ENCODE results near the gene SEC14L2.

Gene SEC14L2

DNA sequence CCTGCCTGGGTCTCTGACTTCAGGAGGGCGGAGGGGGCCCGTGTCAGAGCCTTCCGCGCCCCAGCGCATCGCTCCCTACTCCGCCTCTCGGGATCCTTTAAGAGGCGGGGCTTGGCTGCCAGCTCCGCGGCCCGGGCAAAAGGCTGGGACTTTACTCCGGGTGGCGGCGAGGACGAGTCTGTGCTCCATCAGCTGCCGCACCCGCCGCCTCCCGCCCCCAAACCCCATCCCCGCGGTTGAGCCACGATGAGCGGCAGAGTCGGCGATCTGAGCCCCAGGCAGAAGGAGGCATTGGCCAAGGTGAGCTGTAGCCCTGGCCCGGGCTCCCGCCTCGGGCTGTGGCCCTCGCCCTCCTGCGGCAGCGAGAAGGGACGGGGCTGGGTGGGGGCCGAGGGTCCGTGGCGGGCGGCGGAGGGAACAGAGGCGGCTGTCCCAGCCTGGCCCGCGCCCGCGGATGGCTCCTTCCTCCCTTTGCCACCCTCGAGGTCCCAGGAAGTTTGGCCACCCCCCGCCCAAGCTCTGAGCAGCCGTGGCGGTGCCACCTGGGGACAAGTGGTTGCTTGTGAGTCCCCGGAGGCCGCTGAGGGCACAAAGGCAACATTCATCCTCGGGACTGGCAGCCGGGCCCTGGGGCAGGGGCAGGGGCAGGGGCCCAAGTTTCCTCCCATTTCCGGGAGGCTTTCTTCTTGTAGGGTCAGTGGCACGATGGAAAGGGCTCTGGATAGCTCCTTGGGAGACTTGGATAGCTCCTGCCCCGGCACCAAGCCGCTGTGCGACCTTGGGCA is at the start of gene SEC14L2:
Gene SEC14L2 (plus strand): TSS at position 148 of the 785 bp plus-strand sequence. CDS start 99 bp downstream, at position 247.
- peak; percentile 85 for DNase-seq (ENCODE audit: low spot score)

DNA sequence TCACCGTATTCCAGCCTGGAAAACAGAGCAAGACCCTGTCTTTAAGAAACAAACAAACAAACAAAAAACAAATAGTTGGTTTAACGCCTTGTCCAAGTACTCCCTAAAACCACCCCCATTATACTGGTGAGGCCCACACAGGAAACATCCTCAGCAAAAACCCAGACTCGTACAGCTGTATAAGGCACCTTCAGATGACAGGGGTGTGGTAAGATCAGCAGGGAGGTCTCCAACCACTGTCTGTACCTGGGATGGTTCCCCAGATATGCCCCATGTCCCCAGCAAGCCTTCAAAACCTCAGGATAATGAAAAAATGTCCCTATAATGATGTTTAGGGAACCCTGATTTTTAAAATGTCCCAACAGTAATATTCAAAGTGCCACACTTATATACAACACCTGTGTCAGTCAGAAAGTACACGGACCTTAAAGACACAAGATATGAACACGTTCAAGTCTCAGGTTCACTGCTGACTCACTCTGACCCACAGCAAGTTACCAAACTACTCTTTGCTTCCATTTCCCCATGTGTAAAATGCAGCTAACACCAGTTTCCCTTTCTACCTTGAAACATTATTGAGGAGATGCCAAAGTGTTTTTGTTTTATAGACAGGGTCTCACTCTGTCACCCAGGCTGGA is 49.4 kb upstream of the SEC14L2 start:
- DNase-seq (ENCODE audit: low spot score) = no peak

DNA sequence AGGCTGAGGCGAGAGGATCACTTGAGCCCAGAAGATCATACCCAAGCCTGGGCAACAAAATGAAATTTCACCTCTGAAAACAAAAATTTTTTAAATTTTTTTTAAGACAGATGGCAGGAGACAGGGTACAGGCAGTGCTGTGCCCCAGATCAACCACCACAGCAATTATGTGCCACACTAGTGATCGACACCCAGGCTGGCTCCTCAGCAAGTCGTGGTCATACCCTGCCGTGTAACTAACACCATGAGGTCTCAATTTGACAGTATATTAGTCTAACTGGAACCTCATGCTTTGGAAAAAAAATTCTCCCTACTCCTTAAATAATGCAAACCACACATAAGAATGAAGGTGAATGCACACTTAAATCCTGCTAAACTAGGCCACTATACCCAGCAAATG is 48.4 kb upstream of the SEC14L2 start:
- no peak for DNase-seq (ENCODE audit: low spot score)

DNA sequence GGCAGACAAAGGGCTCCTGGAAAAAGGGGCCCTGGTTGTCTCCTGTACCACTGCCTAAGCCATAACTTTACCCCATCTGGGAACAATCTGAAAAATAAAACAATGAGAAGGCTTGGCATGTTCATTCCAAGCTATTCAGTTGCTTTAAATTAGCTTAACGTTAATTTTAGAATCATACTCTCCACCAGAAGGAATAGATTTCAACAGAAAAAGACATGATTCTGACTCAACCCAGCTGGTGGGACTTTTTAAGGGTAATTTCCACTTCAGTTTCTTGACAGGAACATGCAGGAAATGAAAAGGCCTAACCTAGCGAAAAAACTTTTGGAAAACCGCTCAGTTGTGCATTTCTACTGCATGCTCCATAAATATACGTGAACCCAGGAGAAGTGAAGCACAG is 48.0 kb upstream of the SEC14L2 start:
- no peak for DNase-seq (ENCODE audit: low spot score)

DNA sequence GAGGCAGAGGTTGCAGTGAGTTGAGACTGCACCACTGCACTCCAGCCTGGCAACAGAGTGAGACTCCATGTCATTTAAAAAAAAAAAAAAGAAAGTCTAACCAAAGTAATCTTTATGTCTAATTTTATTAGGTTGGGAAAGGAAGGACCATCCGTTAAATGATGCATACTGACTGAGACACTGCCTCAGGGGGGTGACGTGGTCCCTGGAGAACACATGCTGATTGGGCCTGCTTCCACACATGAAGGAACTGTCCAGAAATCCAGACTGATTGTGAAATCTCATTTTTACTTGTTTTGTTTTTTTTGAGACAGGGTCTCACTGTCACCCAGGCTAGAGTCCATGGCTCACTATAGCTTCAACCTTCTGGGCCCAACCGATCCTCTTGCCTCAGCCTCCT is 45.6 kb upstream of the SEC14L2 start:
- no peak for DNase-seq (ENCODE audit: low spot score)

DNA sequence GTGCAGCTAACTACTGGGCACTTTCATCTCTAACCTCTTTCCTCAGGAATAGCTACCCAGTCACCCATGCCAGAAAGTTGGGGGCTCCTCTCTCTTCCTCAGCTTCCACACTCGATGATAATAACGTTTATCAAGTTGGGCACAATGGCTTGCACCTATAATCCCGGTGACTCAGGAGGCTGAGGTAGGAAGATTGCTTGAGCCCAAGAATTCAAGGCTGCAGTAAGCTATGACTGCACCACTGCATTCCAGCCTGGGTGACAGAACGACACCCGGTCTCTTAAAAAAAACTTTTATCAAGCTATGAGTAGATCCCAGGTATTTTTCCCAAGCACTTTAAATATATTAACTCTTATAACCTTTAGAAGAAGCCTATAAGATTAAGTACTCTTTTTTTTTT is 42.2 kb upstream of the SEC14L2 start:
- DNase-seq (ENCODE audit: low spot score) = no peak

DNA sequence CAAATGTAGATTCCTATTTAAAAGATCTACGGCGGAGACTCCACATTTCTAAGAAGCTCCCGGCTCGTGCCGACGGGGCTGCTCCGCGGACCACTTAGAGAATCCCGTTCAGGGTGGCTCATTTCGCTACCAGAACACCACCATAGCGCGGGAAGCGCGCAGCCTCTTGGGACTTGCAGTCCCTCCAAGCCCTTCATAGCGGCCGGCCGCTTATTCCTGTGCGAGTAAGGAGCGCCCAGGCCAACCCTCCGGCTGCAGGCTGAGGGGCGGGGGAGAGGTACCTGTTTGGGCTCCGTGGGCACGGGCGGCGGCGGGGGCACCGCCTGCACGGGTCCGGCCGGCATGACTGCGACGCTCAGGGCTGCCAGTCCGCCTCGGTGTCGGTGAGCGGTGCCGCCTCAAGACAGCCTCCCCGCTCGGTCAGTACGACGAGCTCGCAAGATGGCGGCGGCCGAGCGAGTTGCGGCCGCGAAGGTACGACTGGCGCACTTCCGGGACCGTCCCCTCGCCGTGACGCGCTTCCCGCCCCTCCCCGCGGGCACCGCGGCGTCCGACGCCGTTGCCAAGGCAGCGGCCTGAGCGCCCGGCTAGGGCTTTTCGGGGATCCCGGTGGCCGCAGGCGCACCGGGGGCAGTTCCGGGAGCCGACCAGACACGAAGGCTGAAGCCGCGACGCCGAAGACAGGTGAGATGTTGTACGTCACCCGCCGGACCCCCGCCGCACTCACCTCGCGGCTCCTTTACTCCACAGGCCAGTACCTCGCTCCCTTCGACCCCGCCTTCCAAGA is 40.2 kb upstream of the SEC14L2 start, which contains the start of the genes CCDC157 and SF3A1:
Gene CCDC157 (plus strand): TSS at position 559 of the 787 bp plus-strand sequence. CDS start 8,994 bp downstream, outside the sequence.
Gene SF3A1 (minus strand): TSS at position 446 of the 787 bp plus-strand sequence. CDS start 102 bp downstream, at position 344.
- DNase-seq (ENCODE audit: low spot score) = peak; percentile 96

DNA sequence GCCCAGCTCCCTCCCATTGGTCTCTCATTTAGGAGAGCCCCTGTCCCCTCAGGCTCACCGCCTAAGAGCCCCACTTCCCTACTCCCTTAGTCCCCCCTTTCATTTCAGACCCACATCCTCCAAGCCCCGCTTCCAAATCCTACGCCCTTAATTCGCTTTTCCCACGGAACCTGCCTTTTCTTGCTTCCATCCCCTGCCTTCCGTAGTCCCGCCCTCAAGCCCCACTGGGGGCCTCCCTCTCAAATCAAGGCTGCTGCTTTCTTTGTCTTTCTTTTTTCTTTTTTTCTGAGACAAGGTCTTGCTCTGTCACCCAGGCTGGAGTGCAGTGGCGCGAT is 39.6 kb upstream of the SEC14L2 start:
- DNase-seq (ENCODE audit: low spot score) = no peak

DNA sequence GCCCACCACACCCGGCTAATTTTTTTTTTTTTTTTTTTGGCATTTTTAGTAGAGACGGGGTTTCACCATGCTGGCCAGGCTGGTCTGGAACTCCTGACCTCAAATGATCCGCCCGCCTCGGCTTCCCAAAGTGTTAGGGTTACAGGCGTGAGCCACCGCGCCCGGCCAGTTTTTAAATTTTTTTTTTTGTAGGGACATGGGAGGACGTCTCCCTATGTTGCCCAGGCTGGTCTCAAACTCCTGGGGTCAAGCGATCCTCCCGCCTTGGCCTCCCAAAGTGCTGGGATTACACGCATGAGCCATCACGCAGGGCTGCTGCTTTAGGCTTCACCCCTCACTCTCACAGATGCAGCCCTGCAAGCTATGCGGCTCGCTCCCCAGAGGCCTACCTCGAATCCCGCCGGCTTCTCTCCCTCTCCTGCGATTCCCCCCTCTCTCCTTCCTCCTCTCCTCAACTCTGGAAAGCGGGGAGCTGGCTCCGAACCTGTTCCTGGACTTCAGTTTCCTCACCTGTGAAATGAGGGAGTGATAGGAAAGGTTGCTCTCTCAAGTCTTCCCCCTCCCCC is 39.1 kb upstream of the SEC14L2 start:
- DNase-seq (ENCODE audit: low spot score) = no peak

DNA sequence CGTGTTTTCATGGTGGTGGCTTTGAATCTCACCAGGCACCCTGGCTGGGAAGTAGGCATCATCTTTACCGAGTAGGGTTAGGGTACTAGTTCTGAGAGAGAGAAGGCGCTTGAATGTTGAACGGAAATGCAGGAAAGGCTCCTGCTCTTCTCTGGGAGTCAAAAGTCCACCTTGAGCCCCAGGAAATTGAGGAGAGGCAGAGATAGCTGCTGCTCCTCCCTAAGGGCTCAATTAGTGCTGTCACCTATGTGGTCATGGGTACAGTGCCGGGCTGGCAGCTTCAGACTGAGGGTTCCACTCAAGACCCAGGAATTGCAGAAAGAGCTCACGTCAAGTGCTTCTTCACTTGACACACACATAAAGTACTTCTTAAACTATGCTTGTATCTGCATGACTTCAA is 38.3 kb upstream of the SEC14L2 start:
- no peak for DNase-seq (ENCODE audit: low spot score)

DNA sequence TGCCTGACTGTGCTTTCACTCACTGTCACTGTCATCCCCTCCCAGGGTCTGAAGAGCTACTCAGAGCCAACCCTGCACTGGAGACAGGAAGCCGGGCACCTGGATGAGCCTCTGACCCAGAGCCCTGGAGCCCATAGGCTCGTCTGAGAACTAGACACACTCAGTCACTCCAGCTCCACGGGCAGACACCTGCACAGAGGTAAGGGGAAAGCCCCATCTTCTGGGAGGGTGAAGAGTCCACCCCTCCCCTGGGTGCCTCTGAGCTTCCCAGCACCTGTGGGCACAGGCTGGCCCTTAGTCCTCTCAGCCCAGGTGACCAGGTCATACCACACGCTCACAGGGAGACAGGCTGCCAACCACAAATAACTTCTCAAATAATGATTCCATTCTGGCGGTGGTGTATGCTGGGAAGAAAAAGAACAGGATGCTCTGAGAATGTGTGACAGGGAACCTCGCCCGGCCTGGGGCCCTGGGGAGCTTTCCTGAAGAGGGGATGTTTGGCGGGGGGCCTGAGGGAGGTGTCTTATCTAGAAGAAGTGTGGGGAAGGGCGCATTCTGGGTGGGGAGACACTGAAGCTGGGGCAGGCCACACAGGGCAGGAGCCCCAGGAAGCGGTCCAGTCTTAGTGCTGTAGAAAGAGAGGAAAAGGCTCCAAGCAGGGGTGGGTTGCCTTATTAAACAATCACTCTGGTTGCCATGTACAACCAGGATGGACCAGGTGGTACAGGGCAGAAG is 34.7 kb upstream of the SEC14L2 start:
- no peak for DNase-seq (ENCODE audit: low spot score)

DNA sequence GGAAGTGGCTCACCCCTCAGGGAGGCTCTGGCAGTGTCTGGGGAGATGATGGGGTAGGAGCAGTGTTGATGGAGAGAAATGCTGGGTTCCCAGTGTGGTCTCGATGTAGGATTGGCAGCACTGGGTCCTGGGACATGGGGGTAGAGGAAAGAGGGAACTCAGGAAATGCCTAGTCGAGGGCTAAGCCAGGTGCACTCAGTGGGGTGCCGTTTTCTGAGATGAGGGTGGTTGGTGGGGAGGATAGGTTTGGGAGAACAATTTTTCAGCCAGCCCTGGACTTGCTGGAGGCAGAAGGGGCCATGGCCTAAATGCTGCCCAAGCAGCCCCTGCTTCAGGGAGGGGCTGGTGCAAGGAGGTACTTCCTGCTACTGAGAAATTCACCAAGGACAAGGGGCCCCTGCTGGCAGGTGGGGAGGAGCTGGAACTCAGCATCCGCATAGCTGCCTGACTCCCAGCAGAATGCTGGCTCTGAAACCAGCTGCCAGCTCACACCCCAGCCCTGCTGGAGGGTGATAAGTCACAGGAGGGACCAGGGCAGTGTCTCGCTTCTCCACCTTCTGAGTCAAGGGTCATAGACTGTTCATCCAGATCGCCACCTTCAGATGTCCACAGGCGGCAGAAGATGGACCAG is 34.1 kb upstream of the SEC14L2 start:
- DNase-seq (ENCODE audit: low spot score) = no peak

DNA sequence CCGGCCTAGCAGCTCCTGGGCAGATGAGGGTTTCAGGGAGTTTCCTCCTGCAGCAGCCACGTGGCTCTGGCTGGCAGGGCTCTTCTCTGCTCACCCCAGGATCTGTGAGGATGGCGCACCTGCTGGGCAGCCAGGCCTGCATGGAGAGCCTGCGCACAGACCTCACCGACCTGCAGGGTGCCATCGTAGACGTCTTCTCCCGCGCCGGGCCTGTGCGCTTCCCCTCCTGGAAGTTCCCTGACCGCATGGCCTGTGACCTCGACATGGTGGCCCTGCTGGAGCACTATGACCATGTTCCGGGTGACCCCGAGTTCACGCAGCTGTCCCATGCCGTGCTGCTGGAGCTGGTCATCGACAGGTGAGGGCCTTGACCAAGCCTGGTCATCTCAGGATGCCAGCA is 30.9 kb upstream of the SEC14L2 start:
- DNase-seq (ENCODE audit: low spot score) = no peak

DNA sequence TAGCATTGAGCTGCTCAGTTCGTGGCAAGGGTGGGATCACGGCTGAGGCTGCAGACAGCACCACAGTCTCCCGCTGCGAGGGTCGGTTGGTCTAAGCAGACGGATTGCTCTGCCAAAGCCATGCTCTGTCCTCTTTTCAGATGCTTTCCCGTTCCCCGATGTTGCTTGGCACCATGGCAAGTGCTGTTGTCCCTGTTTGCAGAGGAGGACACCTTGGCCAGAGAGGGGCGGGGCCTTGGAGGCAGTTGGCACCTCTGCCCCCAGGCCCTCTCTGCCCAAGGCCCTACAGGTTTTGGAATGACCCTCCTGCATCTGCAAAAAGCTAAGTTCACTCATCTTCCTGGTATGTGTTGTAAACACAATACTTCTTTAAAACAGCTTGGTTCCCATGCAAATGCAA is 28.4 kb upstream of the SEC14L2 start:
- DNase-seq (ENCODE audit: low spot score) = no peak

DNA sequence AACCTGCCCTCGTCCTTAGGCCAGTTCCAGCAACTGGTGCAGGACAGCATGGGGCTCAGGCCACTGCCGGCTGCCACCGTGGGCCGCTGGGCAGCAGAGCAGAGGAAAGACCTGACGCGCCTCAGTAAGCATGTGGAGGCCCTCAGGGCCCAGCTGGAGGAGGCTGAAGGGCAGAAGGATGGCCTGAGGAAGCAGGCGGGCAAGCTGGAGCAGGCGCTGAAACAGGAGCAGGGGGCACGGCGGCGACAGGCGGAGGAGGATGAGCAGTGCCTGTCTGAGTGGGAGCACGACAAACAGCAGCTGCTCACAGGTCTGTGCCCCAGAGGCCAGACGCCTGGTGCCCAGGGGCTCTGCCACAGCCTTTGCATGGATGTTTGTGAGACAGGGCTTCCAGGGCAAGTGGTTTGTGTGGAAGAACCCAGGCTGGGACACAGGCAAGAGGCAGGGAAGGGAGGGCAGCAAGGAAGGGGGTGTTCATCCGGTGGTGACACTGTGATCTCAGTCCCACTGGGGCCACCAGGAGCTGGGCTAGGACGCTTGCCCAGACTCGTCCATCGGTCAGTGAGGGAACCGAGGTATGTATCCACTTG is 26.1 kb upstream of the SEC14L2 start:
- DNase-seq (ENCODE audit: low spot score) = no peak

DNA sequence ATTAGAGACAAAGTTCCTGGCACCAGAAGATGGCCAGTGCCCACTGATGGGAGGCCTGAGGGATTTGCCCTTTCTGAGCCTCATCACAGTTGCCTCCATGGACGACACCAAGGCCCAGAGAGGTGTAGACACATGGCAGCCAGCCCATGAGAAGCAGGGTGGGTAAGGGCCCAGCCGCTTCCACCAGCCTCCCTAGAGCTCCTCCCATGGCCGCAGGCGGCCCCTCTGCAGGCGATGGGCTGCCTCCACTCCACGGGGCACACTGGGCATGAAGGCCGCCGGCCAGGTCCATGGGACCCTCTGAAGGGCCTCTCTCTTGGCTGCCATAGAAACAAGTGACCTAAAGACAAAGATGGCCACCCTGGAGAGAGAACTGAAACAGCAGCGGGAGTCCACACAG is 25.5 kb upstream of the SEC14L2 start:
- no peak for DNase-seq (ENCODE audit: low spot score)

DNA sequence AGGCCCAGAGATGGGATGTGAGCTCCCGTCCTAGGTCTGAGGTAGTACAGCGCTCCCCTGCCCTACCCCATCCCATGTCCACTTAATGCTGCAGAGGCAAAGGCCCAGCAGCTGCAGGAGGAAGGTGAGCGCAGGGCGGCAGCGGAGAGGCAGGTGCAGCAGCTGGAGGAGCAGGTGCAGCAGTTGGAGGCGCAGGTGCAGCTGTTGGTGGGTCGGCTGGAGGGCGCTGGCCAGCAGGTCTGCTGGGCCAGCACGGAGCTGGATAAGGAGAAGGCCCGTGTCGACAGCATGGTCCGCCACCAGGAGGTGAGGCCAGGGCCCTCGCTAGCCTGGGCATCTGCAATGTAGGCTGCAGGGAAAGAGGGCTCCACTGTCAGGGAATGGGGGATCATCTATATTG is 24.8 kb upstream of the SEC14L2 start:
- DNase-seq (ENCODE audit: low spot score) = no peak

DNA sequence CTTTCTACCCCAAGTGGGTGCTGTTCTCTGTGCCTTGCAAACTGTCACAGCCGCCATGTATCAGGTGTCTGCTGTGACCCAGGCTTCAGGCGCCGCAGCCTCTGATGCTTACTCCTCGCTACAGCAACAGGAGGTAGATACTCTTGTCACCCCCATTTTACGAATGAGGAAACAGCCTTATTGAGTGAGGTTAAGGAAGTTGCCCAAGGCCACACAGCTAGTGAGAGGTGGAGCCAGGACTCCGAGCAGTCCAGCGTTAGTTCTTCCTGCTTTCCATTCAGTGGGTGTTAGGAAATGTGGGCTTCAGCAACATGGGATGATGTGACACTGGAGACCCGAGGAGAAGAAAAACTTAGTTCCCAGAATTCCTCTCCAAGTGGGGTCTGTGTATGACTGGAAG is 23.9 kb upstream of the SEC14L2 start:
- no peak for DNase-seq (ENCODE audit: low spot score)

DNA sequence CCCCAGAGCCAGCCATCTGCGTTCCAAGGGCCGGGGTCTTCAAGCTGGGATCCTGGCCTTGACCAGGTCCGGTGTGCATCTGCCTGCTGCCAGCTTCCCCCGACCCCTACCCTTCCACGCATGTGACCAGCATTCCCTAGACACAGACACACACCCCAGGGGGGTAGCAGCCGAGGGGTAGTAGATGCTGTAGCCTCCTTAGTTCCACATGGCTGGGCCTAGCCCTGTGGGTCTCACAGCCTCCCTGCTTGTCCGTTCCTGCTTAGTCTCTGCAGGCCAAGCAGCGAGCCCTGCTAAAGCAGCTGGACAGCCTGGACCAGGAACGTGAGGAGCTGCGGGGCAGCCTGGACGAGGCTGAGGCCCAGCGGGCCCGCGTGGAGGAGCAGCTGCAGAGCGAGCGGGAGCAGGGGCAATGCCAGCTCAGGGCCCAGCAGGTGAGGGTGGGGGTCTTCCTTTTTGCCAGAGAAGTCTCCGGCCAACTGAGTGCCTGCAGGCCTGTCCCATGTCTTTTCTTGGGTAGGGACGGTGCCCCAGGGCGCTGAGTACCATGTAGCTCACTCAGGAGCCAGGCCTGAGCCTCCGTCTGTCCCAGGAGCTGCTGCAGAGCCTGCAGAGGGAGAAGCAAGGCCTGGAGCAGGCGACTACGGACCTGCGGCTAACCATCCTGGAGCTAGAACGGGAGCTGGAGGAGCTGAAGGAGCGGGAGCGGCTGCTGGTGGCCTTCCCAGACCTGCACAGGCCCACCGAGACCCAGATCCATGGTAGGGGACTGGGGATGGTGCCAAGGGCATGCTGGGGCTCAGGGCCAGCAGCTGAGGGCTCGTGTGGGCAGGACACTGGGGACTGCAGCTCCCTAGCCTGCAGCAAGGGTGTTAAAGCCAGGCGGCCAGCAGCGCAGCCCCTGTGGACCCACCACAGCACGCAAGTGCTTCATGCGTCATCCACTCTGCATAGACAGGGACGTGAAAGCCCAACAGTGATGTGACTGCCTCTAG is 23.2 kb upstream of the SEC14L2 start:
- DNase-seq (ENCODE audit: low spot score) = no peak

Measured in AG08396 (cell line).